ENCODE data around the gene SCEL.

SCEL gene

GRCh38 chr13:77523834-77524728, 11.4 kb upstream of the SCEL start:
- no peak overlapping the region for H3K9ac ChIP-seq (ENCODE audit: insufficient read length)

GRCh38 chr13:77528414-77528813, 7.1 kb upstream of the SCEL start:
- TF ChIP-seq FOXP2 (optimal IDR thresholded peaks at IDR 0.05; ENCODE audit: control extremely low read depth, extremely low read length, insufficient read depth): no peak
- no peak for TF ChIP-seq EZH2 (IDR thresholded peaks at IDR 0.05)
- no peak for TF ChIP-seq POLR2AphosphoS5 (IDR thresholded peaks at IDR 0.05; ENCODE audit: borderline replicate concordance, low read depth, low read length)
- Histone ChIP-seq H3K9ac (ENCODE audit: insufficient read length) (no peak overlapping the region), H3K9me3 (ENCODE audit: low read depth, low read length) (no peaks in the 10 kb centered on the region), H3K36me3 (ENCODE audit: insufficient read depth, low read length) (no peaks in the 10 kb centered on the region), H3K27ac (no peak overlapping the region), H3K4me3 (no peak overlapping the region)
- DNase-seq (ENCODE audit: low read depth, low spot score): no peak

More at GRCh38 chr13:77523834-77524728, 11.4 kb upstream of the SCEL start:
- Histone ChIP-seq H3K9me3 (ENCODE audit: low read depth, low read length) (no peaks in the 10 kb centered on the region), H3K27ac (no peak overlapping the region), H3K36me3 (ENCODE audit: insufficient read depth, low read length) (no peaks in the 10 kb centered on the region), H3K4me3 (no peak overlapping the region)
- DNase-seq (ENCODE audit: low read depth, low spot score): no peak
- no peak for TF ChIP-seq POLR2AphosphoS5 (IDR thresholded peaks at IDR 0.05; ENCODE audit: borderline replicate concordance, low read depth, low read length)
- TF ChIP-seq EZH2 (IDR thresholded peaks at IDR 0.05): no peak
- no peak for TF ChIP-seq FOXP2 (optimal IDR thresholded peaks at IDR 0.05; ENCODE audit: control extremely low read depth, extremely low read length, insufficient read depth)

- Histone ChIP-seq H3K9me3 (ENCODE audit: low read depth, low read length) (no peaks in the 10 kb centered on the region), H3K4me3 (no peak overlapping the region), H3K36me3 (ENCODE audit: insufficient read depth, low read length) (no peaks in the 10 kb centered on the region), H3K9ac (ENCODE audit: insufficient read length) (no peak overlapping the region), H3K27ac (no peak overlapping the region)
- no peak for DNase-seq (ENCODE audit: low read depth, low spot score)
- TF ChIP-seq EZH2 (IDR thresholded peaks at IDR 0.05) (no peak), POLR2AphosphoS5 (IDR thresholded peaks at IDR 0.05; ENCODE audit: borderline replicate concordance, low read depth, low read length) (no peak), FOXP2 (optimal IDR thresholded peaks at IDR 0.05; ENCODE audit: control extremely low read depth, extremely low read length, insufficient read depth) (no peak)
These were observed 6.5 kb upstream of the SCEL start for GRCh38 chr13:77528834-77529500.

GRCh38 chr13:77529501-77529840, 6.0 kb upstream of the SCEL start:
- H3K9me3 ChIP-seq (ENCODE audit: low read depth, low read length): no peaks in the 10 kb centered on the region
- no peak overlapping the region for H3K9ac ChIP-seq (ENCODE audit: insufficient read length)
- no peak overlapping the region for H3K27ac ChIP-seq
- no peak for DNase-seq (ENCODE audit: low read depth, low spot score)
- TF ChIP-seq POLR2AphosphoS5 (IDR thresholded peaks at IDR 0.05; ENCODE audit: borderline replicate concordance, low read depth, low read length) (no peak), EZH2 (IDR thresholded peaks at IDR 0.05) (no peak), FOXP2 (optimal IDR thresholded peaks at IDR 0.05; ENCODE audit: control extremely low read depth, extremely low read length, insufficient read depth) (no peak)
- no peaks in the 10 kb centered on the region for H3K36me3 ChIP-seq (ENCODE audit: insufficient read depth, low read length)
- no peak overlapping the region for H3K4me3 ChIP-seq

DNA sequence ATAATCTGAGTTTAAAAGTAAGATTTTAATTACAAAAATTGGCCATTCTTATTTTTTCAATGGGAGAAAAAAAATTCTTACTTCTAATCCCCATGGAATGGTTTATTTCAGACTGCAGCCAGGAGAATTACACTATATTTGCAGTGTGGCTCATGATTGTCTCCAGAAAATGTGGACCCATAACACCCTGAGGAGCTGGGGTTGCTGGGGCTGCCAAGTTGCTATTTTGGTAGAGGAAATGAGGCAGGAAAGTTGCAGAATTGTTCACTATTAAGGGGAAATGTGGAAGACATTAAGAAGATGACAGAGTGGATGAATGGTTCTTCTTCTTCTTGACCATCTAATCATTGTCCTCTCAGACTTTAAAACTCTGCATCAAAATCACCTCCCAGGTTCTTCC, 4.6 kb upstream of the SCEL start:
- Histone ChIP-seq H3K4me3 (no peak overlapping the region), H3K27ac (peak overlapping the region; percentile 65), H3K9ac (ENCODE audit: insufficient read length) (no peak overlapping the region), H3K9me3 (ENCODE audit: low read depth, low read length) (no peaks in the 10 kb centered on the region), H3K36me3 (ENCODE audit: insufficient read depth, low read length) (no peaks in the 10 kb centered on the region)
- DNase-seq (ENCODE audit: low read depth, low spot score): no peak
- TF ChIP-seq FOXP2 (optimal IDR thresholded peaks at IDR 0.05; ENCODE audit: control extremely low read depth, extremely low read length, insufficient read depth) (no peak), EZH2 (IDR thresholded peaks at IDR 0.05) (no peak), POLR2AphosphoS5 (IDR thresholded peaks at IDR 0.05; ENCODE audit: borderline replicate concordance, low read depth, low read length) (no peak)

DNA sequence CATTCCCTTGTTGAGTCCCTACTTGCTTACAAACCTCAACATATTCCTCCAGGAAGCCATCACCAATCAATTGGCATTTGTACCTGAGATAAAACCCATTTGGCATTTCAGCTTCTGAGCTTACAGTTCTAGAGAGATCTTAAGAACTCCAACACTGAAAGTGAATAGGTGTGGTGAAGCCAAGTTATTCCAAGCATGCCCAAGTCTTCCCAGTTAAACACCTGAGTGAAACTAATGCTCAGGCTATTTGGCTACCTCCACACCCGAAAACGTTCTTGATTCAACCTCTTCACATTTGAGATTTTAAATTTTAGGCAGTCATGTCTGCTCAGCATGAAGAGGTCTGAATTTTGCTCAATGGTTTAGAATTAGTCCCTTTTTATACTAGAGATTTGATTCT, 2.5 kb upstream of the SCEL start:
- no peaks in the 10 kb centered on the region for H3K36me3 ChIP-seq (ENCODE audit: insufficient read depth, low read length)
- peak overlapping the region; percentile 63; the same call in 1 of the 2 replicates for H3K27ac ChIP-seq
- H3K4me3 ChIP-seq: no peak overlapping the region
- TF ChIP-seq POLR2AphosphoS5 (IDR thresholded peaks at IDR 0.05; ENCODE audit: borderline replicate concordance, low read depth, low read length): no peak
- no peak for TF ChIP-seq FOXP2 (optimal IDR thresholded peaks at IDR 0.05; ENCODE audit: control extremely low read depth, extremely low read length, insufficient read depth)
- no peak for TF ChIP-seq EZH2 (IDR thresholded peaks at IDR 0.05)
- DNase-seq (ENCODE audit: low read depth, low spot score): no peak
- H3K9me3 ChIP-seq (ENCODE audit: low read depth, low read length): no peaks in the 10 kb centered on the region
- H3K9ac ChIP-seq (ENCODE audit: insufficient read length): no peak overlapping the region

- Histone ChIP-seq H3K27ac (peak overlapping the region; percentile 63; the same call in 1 of the 2 replicates), H3K36me3 (ENCODE audit: insufficient read depth, low read length) (no peaks in the 10 kb centered on the region), H3K9ac (ENCODE audit: insufficient read length) (no peak overlapping the region), H3K9me3 (ENCODE audit: low read depth, low read length) (no peaks in the 10 kb centered on the region), H3K4me3 (no peak overlapping the region)
- TF ChIP-seq FOXP2 (optimal IDR thresholded peaks at IDR 0.05; ENCODE audit: control extremely low read depth, extremely low read length, insufficient read depth) (no peak), POLR2AphosphoS5 (IDR thresholded peaks at IDR 0.05; ENCODE audit: borderline replicate concordance, low read depth, low read length) (no peak), EZH2 (IDR thresholded peaks at IDR 0.05) (no peak)
- no peak for DNase-seq (ENCODE audit: low read depth, low spot score)
These were observed 1.4 kb upstream of the SCEL start for GRCh38 chr13:77533875-77534788.

GRCh38 chr13:77536358-77536757, 852 bp downstream of the SCEL start:
- TF ChIP-seq FOXP2 (optimal IDR thresholded peaks at IDR 0.05; ENCODE audit: control extremely low read depth, extremely low read length, insufficient read depth): no peak
- TF ChIP-seq POLR2AphosphoS5 (IDR thresholded peaks at IDR 0.05; ENCODE audit: borderline replicate concordance, low read depth, low read length): no peak
- TF ChIP-seq EZH2 (IDR thresholded peaks at IDR 0.05): no peak
- H3K36me3 ChIP-seq (ENCODE audit: insufficient read depth, low read length): no peaks in the 10 kb centered on the region
- no peaks in the 10 kb centered on the region for H3K9me3 ChIP-seq (ENCODE audit: low read depth, low read length)
- H3K9ac ChIP-seq (ENCODE audit: insufficient read length): no peak overlapping the region
- H3K27ac ChIP-seq: no peak overlapping the region
- no peak for DNase-seq (ENCODE audit: low read depth, low spot score)
- H3K4me3 ChIP-seq: no peak overlapping the region

All from SK-N-MC (cell line).